A673 (cell line): ENCODE data around the gene FAM110D. TPM values are rescaled to one million over a fixed set of nuclear protein-coding genes. Genes with fewer than 3 reads are reported as not detected.
A peak's percentile ranks its signal among the peaks of the same experiment; 100 is the strongest.

Experiments
- Bru-seq: library from RNA; stranded (reverse); fragments of 400-500 nt; gene quantifications from one replicate; lab custom pipeline; 2021; lab: Mats Ljungman, UMichigan
- BruChase-seq, 2 experiments: library from RNA; stranded (reverse); fragments of 400-500 nt; gene quantifications; one replicate each; lab custom pipeline; 2021; lab: Mats Ljungman, UMichigan
- BruUV-seq: library from RNA; stranded (reverse); fragments of 400-500 nt; replicated peaks from 2 replicates; lab custom pipeline; 2021; lab: Mats Ljungman, UMichigan
- CTCF ChIA-PET: fragments of 300-600 bp; sonication (Branson Sonifier 250); formaldehyde crosslinking; loops from one replicate; lab custom pipeline; 2022; ENCODE audit warnings: antibody characterized with exemption; lab: Charles Lee
- POLR2A ChIA-PET: fragments of 300-600 bp; sonication (Branson Sonifier 250); formaldehyde crosslinking; loops from one replicate; lab custom pipeline; 2022; ENCODE audit warnings: antibody characterized with exemption; ENCODE audit not compliant: low non-redundant PET; lab: Charles Lee
- DNase-seq: peaks from one replicate; pipeline ENCODE4 v3.0.0-alpha.2; 2015; ENCODE audit warnings: low spot score
- H3K27ac ChIP-seq: fragments of 200-600 bp; sonication (generic); 2 replicates; pipeline ENCODE4 v1.5.1; 2016; ENCODE audit warnings: mixed run types, low read depth, mild to moderate bottlenecking, mixed read lengths, antibody characterized with exemption, low read length; ENCODE audit not compliant: poor library complexity, severe bottlenecking
- H3K27me3 ChIP-seq: fragments of 200-600 bp; sonication (generic); replicated peaks from 2 replicates; pipeline ENCODE4 v1.6.1; 2017; ENCODE audit warnings: mixed run types, low read depth, mild to moderate bottlenecking, mixed read lengths, antibody characterized with exemption, low read length; ENCODE audit not compliant: insufficient read depth, poor library complexity
- H3K36me3 ChIP-seq: fragments of 200-600 bp; sonication (generic); 2 replicates; pipeline ENCODE4 v1.6.1; 2016; ENCODE audit warnings: mixed run types, mild to moderate bottlenecking, mixed read lengths, antibody characterized with exemption, low read length; ENCODE audit not compliant: insufficient read depth, poor library complexity, severe bottlenecking
- H3K4me1 ChIP-seq: fragments of 200-600 bp; sonication (generic); 2 replicates; pipeline ENCODE4 v1.6.1; 2017; ENCODE audit warnings: mixed run types, mild to moderate bottlenecking, mixed read lengths, antibody characterized with exemption, low read length; ENCODE audit not compliant: insufficient read depth, poor library complexity, severe bottlenecking
- H3K4me3 ChIP-seq: fragments of 200-600 bp; sonication (generic); 2 replicates; pipeline ENCODE4 v1.5.1; 2016; ENCODE audit warnings: low read depth, mixed run types, mild to moderate bottlenecking, mixed read lengths, low read length; ENCODE audit not compliant: poor library complexity, severe bottlenecking
- H3K9me3 ChIP-seq: fragments of 200-600 bp; sonication (generic); 2 replicates; pipeline ENCODE4 v1.6.1; 2016; ENCODE audit warnings: mixed run types, low read depth, mild to moderate bottlenecking, mixed read lengths, antibody characterized with exemption, low read length; ENCODE audit not compliant: poor library complexity, severe bottlenecking
- EZH2 ChIP-seq: fragments of 200-600 bp; sonication (generic); IDR thresholded peaks from 2 replicates; pipeline ENCODE4 v1.6.1; 2017; ENCODE audit warnings: borderline replicate concordance, low read depth, mild to moderate bottlenecking, mixed read lengths, antibody characterized with exemption, low read length; ENCODE audit not compliant: poor library complexity, severe bottlenecking
- intact Hi-C: fragments of 100-400 bp; cut with micrococcal nuclease; formaldehyde crosslinking; loops from one replicate; pipeline ENCODE4 v1.10.0; 2022; ENCODE audit not compliant: unreplicated experiment
- long read RNA-seq: library from polyadenylated mRNA; stranded (forward); transcript quantifications from one replicate; pipeline ENCODE4 v2.0.0, GENCODE V29; 2022
- total RNA-seq: library from RNA; stranded (reverse); gene quantifications from 2 replicates; pipeline ENCODE4 v1.2.3, GENCODE V29; 2021
- TF ChIP-seq, protein P1 (sequence below): fragments of 300-800, 200-600 bp; sonication (generic); conservative IDR thresholded peaks from 2 replicates; pipeline ENCODE4 v1.5.1; 2017; ENCODE audit warnings: low read depth, mild to moderate bottlenecking, antibody characterized with exemption, low read length, moderate library complexity, mixed read lengths

FAM110D gene
- total RNA-seq (0.64 and 0.85 TPM in 2 replicates), Bru-seq, nascent RNA (percentile 13 among the genes with signal in this experiment), BruChase-seq, experiment 1, labeled RNA remaining after a 2-hour chase (percentile 20 among the genes with signal in this experiment), BruChase-seq, experiment 2, labeled RNA remaining after a 6-hour chase (percentile 17 among the genes with signal in this experiment)
- long read RNA-seq, transcript FAM110D-201 (2 exons, 2,858 nt), result major isoform, 7 of 8 reads
- long read RNA-seq, partial matches to known transcripts, result 0 of 8 reads
- long read RNA-seq, other reads (novel, unspliced or antisense), result 1 of 8 reads

DNA sequence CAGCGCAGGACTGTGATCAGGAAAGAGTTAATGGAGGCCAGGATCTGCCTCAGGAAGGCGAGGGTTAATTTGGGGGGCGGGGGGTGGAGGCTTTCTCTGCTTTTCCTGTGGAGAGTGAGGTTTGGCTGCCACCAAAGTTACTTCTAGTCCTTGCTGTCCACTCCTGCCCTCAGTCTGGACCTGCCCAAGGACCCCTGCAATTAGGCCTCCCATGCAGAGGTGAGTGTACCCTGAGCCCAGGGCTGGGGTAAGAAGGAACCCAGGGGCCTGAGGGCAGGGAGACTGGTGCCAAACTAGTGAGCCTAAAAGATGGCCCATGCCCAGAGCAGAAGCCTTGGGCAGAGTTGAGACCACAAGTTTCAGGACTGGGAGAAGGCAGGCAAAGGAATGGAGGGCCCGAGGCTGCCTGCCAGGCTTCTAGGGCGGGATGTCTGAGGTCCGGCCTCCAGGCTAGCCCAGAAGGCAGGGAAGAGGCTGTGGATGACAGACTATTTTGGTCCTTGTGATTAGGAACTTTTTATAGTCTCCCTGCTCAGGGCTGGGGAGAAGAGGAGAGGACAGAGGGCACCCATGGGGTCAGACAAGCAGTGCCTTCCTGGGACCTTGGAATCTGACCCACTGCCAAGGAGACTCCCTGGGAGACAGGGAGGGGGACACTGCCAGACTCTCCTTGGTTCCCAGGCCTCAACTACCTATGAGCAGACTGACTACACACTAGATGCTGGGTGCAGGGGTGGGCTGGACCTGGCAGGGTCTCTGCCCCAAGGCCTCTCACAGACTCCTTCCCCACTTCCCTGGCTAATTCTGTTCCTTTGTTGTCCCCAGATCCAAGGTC lies at the start of gene FAM110D:
Gene FAM110D (plus strand): TSS at position 172 of the 835 bp plus-strand sequence. CDS start 2,213 bp downstream, outside the sequence.
- no TSS peak for BruUV-seq
- Histone ChIP-seq H3K36me3 (no peaks in the 10 kb centered on the region), H3K4me1 (peaks cover 35% of the 10 kb centered on the region), H3K9me3 (no peaks in the 10 kb centered on the region), H3K27me3 (no peaks in the 10 kb centered on the region), H3K4me3 (no peak within 1 kb of the TSS), H3K27ac (no peak within 1 kb of the TSS)
- no peak for TF ChIP-seq EZH2
- TF ChIP-seq, protein P1, sequence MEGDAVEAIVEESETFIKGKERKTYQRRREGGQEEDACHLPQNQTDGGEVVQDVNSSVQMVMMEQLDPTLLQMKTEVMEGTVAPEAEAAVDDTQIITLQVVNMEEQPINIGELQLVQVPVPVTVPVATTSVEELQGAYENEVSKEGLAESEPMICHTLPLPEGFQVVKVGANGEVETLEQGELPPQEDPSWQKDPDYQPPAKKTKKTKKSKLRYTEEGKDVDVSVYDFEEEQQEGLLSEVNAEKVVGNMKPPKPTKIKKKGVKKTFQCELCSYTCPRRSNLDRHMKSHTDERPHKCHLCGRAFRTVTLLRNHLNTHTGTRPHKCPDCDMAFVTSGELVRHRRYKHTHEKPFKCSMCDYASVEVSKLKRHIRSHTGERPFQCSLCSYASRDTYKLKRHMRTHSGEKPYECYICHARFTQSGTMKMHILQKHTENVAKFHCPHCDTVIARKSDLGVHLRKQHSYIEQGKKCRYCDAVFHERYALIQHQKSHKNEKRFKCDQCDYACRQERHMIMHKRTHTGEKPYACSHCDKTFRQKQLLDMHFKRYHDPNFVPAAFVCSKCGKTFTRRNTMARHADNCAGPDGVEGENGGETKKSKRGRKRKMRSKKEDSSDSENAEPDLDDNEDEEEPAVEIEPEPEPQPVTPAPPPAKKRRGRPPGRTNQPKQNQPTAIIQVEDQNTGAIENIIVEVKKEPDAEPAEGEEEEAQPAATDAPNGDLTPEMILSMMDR, result no peak
- CTCF ChIA-PET, result interaction anchor here (0.7 kb wide), 1 partner anchor 20 kb away, joined by 3 read pairs; no protein-coding TSS in a partner anchor
- POLR2A ChIA-PET, result interaction anchor here (0.5 kb wide), 1 partner anchor 17 kb away, joined by 4 read pairs; no protein-coding TSS in a partner anchor
- intact Hi-C loops, result no loop called here
- no peak for DNase-seq

DNA sequence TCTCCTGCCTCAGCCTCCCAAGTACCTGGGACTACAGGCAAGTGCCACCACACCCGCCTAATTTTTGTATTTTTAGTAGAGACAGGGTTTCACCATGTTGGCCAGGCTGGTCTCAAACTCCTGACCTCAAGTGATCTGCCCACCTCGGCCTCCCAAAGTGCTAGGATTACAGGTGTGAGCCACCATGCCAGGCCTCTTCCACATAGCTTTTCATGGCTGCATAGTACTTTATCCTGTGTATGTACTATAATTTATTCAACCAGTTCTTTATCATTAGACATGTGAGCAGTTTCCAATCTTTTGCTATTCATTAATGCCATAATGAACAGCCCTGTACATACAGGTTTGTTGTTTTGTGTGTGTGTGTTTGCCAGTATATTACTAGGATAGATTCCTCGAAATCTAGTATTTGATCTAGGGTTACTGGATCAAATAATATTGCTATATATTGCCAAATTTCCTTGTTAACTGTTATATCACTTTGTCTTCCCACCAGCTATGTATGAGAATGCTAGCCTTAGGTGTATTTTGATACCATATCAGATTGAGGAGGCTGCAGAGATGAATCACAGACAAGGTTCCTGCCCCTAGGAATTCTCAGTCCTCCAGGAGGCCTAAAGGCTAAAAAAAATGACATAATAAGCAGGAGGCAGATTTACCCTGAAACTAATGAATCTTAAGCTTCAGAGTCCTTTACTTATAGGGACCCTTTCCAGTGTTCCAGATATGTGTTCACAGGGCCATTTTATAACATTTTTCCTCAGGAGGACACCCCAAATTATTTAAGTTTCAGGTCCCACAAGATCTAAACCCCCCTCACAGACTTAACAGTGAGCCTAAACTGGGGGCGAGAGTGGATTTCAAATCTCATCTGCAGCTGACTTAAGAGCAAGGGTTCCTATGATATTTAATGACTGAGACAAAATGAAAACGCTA lies 49.4 kb upstream of the FAM110D start:
- intact Hi-C loops, result no loop called here

More for the DNA sequence above, 49.4 kb upstream of the FAM110D start:
- H3K4me3 ChIP-seq, result peak overlapping the region; percentile 99
- CTCF ChIA-PET, result interaction anchor here (0.7 kb wide), 1 partner anchor 170 kb away, joined by 5 read pairs; no protein-coding TSS in a partner anchor
- POLR2A ChIA-PET, result no interaction called here
- no peak overlapping the region for H3K27ac ChIP-seq
- H3K36me3 ChIP-seq, result peaks cover 7% of the 10 kb centered on the region
- no peaks in the 10 kb centered on the region for H3K27me3 ChIP-seq
- DNase-seq, result no peak
- no TSS peak for BruUV-seq
- no peaks in the 10 kb centered on the region for H3K9me3 ChIP-seq
- peaks cover 9% of the 10 kb centered on the region for H3K4me1 ChIP-seq
- TF ChIP-seq, protein P1, result no peak
- TF ChIP-seq EZH2, result no peak
